Activated naive CD4-positive, alpha-beta T cell treated with anti-CD3 and anti-CD28 coated beads, Interleukin-2, amount 50 U/mL, for 16 hours (primary cell): ENCODE data around the gene CES2.
"Not testable (repeated sequence)": the region's sequence is repeated elsewhere in the genome, so short reads cannot be mapped to it uniquely, and the experiment has no call there.

Experiments
- DNase-seq: peaks from one replicate; pipeline ENCODE4 v3.0.0-alpha.2; 2020

CES2 gene

GRCh38 chr16:66983033-66983432 is 47.7 kb downstream of the CES2 start:
- DNase-seq = no peak

- DNase-seq = peak; percentile 62
Observed at GRCh38 chr16:66984892-66985311, 49.6 kb downstream of the CES2 start.

GRCh38 chr16:66986559-66986958 is 51.2 kb downstream of the CES2 start:
- DNase-seq = no peak

- no peak for DNase-seq
Observed at GRCh38 chr16:66988197-66988788, 53.0 kb downstream of the CES2 start, which contains the start of gene CES4A. Gene CES4A, plus strand, starts transcription at chr16:66988589. Its CDS starts 184 bp downstream, at chr16:66988773.

DNA sequence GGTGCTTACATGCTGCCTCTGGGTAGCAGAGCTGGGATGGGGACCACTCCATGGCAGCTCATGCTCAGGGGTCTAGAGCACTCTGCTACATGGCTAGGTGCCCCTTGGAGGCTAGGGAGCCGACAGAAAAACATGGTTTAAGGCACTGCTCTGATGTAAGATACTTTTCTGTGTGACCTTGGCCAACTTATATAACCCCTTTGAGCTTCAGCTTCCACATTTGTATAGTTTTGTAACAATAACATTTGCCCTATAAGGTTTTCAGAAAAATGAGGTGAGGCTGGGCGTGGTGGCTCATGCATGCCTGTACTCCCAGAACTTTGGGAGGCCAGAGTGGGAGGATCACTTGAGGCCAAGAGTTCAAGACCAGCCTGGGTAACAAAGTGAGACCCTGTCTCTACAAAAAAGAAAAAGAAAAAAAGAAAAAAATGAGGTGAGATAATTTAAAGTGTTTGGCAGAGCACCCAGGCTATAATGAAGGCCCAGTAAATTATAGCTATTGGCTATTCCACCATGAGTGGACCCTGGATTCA is 56.3 kb downstream of the CES2 start:
- no peak for DNase-seq

GRCh38 chr16:66993558-66993957 is 58.2 kb downstream of the CES2 start:
- not testable (repeated sequence) for DNase-seq
